Heart left ventricle (tissue), 16 donors: ENCODE measurements around the gene ASIP. TPM values are rescaled to one million over a fixed set of nuclear protein-coding genes. Genes with fewer than 3 reads are reported as not detected.
"Not testable (repeated sequence)": the region's sequence is repeated elsewhere in the genome, so short reads cannot be mapped to it uniquely, and the experiment has no call there.

Experiments
- ATAC-seq, 4 donors: fragments of 200-7000 bp; cut with Tn5 transposase; one replicate each; pipeline ENCODE4 v1.9.1; 2020 to 2022; ENCODE audit warnings: moderate library complexity in 4 of 4, mild to moderate bottlenecking in 3 of 4, moderate number of reproducible peaks in 1 of 4
- DNase-seq, 5 donors: peaks; one replicate each; pipeline ENCODE4 v3.0.0-alpha.2; 2020
- H3K27ac ChIP-seq, 12 donors: fragments of 200-600 bp; sonication (generic) in 4 of 12; one replicate each; pipeline versions ENCODE4 v1.5.0 to v1.8.0; 2016 to 2022; ENCODE audit warnings: mild to moderate bottlenecking in 2 of 12
- H3K27me3 ChIP-seq, 9 donors: fragments of 200-600 bp; sonication (generic) in 2 of 9; one replicate each; pipeline versions ENCODE4 v1.5.1 to v1.8.0; 2016 to 2022; ENCODE audit warnings: mild to moderate bottlenecking in 3 of 9
- H3K36me3 ChIP-seq, 9 donors: fragments of 200-600 bp; sonication (generic) in 2 of 9; one replicate each; pipeline versions ENCODE4 v1.5.0 to v1.8.0; 2018 to 2022; ENCODE audit warnings: mild to moderate bottlenecking in 2 of 9
- H3K4me1 ChIP-seq, 12 donors: fragments of 200-600 bp; sonication (generic) in 4 of 12; one replicate each; pipeline versions ENCODE4 v1.5.0 to v1.8.0; 2016 to 2022; ENCODE audit warnings: mild to moderate bottlenecking in 3 of 12
- H3K4me3 ChIP-seq, 12 donors: fragments of 200-600 bp; sonication (generic) in 4 of 12; one replicate each; pipeline versions ENCODE4 v1.5.0 to v1.8.0; 2017 to 2022; ENCODE audit warnings: mild to moderate bottlenecking in 9 of 12, moderate library complexity in 4 of 12
- H3K9me3 ChIP-seq, 12 donors: fragments of 200-600 bp; sonication (generic) in 4 of 12; one replicate each; pipeline versions ENCODE4 v1.5.0 to v1.8.0; 2016 to 2022; ENCODE audit warnings: mild to moderate bottlenecking in 1 of 12
- POLR2A ChIP-seq, 2 donors: fragments of 450-650 bp; IDR thresholded peaks; one replicate each; pipeline ENCODE4 v1.6.1; 2017; ENCODE audit warnings: antibody characterized with exemption in 2 of 2, mild to moderate bottlenecking in 2 of 2, moderate library complexity in 2 of 2
- WGBS, 4 donors: extraction: QIAGEN DNeasy Blood & Tissue Kit in 2 of 4; methylation state at CpG; one replicate each; pipeline versions ENCODE4 v1.1.5 to v1.1.7; 2013 to 2018; 5-methylcytosine and 5-hydroxymethylcytosine counted together
- intact Hi-C, 10 donors: fragments of 100-400 bp; cut with DNase I; formaldehyde crosslinking; loops; one replicate each; pipeline versions ENCODE4 v1.11.1 to v1.14.2; 2022
- polyA plus RNA-seq, 2 donors: library from polyadenylated mRNA; stranded (reverse); fragments of 200-250 nt; gene quantifications; one replicate each; pipeline ENCODE4 v1.2.3, GENCODE V29; 2013
- total RNA-seq, 9 donors: library from RNA; depleted of rRNA in 2 of 9; stranded (reverse); fragments of >200 nt in 2 of 9; fragmentation: NEBNext Ultra II Directional in 3 of 9; extraction: Animal tissue kit (Norgen Biotek cat#: 25700) in 3 of 9; gene quantifications; one replicate each; pipeline versions ENCODE4 v1.1.0 to v1.2.4, GENCODE V29; 2016 to 2023
- TF ChIP-seq, protein P1 (sequence below), 12 donors: fragments of 200-600 bp; sonication (generic) in 4 of 12; IDR thresholded peaks; one replicate each; pipeline versions ENCODE4 v1.5.0 to v1.8.0; 2018 to 2022; ENCODE audit warnings: antibody characterized with exemption in 12 of 12, mild to moderate bottlenecking in 5 of 12
- donor health status: ischemic (EF 13 %, LVEDD 7.1; RV severe dilation, severe dysfunction).
- donor health status: healthy with polysubstance abuse.
- donor health status: DM: no; HTN: yes; CAD: no.
- donor health status: DM: no; HTN: no; CAD: no.
- donor health status: ischemic (EF 25% LVEDD 6.9; RV normal size, moderate dysfunction).
- donor health status: ischemic (EF 25% LVEDD 5.7; RV mildly dilated, moderate dysfunction).
- donor health status: healthy.
- donor health status: DM: yes; HTN: yes; CAD: no.
- donor health status: ischemic (EF 35%, LVEDD 5.7; RV mildly dilated, moderate dysfunction).
- donor health status: nonischemic (EF 11% LVEDD 7.7; RV severe dilation, severe dysfunction).
- donor health status: DM: yes; HTN: yes; CAD: no.
- donor health status: PGD.
- donor health status: ischemic (EF 29% LVEDD 5.4; RV normal size, mild dysfunction).
- donor health status: nonischemic (EF 23%, LVEDD 6.1; RV moderate dilation, normal function).

The ASIP gene
- total and polyA plus RNA-seq, 11 donors, result 0.75 to 117 (median 10.4) TPM

DNA sequence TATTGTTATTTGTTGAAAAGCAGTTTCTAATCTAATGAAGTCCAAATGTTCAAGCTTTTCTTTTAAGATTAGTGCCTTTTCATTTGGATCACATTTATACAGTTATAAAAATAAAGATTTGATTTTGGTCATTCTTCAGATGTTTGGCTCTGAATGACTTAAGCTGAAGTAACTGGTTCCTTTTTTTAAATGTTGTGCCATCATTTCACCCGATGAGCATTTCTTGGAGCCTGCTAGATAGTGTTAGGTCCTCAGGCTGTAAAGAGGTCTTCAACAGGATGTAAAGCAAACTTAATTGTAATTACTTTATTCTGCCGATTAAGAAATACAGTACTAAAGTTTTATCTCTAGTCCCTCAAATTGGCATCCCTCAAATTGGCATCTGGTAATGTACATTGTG, 41.2 kb upstream of the ASIP start:
- TF ChIP-seq, protein P1, sequence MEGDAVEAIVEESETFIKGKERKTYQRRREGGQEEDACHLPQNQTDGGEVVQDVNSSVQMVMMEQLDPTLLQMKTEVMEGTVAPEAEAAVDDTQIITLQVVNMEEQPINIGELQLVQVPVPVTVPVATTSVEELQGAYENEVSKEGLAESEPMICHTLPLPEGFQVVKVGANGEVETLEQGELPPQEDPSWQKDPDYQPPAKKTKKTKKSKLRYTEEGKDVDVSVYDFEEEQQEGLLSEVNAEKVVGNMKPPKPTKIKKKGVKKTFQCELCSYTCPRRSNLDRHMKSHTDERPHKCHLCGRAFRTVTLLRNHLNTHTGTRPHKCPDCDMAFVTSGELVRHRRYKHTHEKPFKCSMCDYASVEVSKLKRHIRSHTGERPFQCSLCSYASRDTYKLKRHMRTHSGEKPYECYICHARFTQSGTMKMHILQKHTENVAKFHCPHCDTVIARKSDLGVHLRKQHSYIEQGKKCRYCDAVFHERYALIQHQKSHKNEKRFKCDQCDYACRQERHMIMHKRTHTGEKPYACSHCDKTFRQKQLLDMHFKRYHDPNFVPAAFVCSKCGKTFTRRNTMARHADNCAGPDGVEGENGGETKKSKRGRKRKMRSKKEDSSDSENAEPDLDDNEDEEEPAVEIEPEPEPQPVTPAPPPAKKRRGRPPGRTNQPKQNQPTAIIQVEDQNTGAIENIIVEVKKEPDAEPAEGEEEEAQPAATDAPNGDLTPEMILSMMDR (IDR thresholded peaks at IDR 0.05), result no peak
- TF ChIP-seq POLR2A (IDR thresholded peaks at IDR 0.05), result no peak
- Histone ChIP-seq H3K4me3 (no peak overlapping the region), H3K9me3 (peaks cover 0 to 10% (median 0%) of the 10 kb centered on the region in 12 donors), H3K36me3 (no peaks in the 10 kb centered on the region), H3K27me3 (peaks cover 0 to 6% (median 0%) of the 10 kb centered on the region in 9 donors), H3K27ac (no peak overlapping the region), H3K4me1 (no peaks in the 10 kb centered on the region)
- WGBS, 4 donors, result 71 to 83% (median 78%) methylated on average over 2 of the region's 2 CpGs
- no peak for DNase-seq
- intact Hi-C loops, result no loop called here
- no peak for ATAC-seq

DNA sequence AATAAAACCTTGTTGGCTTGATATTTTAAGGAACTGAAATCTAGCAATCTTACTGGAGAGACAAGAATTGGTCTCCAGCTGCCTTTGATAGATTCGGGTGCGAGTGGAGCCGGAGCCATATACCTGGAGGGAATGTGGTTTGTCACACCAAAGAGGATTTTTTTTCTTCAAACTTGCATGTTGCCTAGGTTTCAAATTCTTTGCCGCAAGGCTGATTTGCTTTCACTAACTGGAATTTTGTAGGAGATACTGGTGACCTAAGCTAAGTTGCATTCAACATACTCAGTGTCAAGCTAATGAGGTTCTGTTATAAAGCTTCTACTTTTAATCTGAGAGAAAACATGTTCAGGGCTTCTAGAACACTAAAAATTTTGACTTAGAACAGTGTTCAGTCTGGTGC, 39.7 kb upstream of the ASIP start:
- ATAC-seq, result no peak
- Histone ChIP-seq H3K27ac (no peak overlapping the region), H3K4me1 (no peaks in the 10 kb centered on the region), H3K9me3 (peaks cover 0 to 10% (median 0%) of the 10 kb centered on the region in 12 donors), H3K36me3 (no peaks in the 10 kb centered on the region), H3K27me3 (peaks cover 0 to 5% (median 0%) of the 10 kb centered on the region in 9 donors), H3K4me3 (no peak overlapping the region)
- TF ChIP-seq POLR2A (IDR thresholded peaks at IDR 0.05), result no peak
- TF ChIP-seq, protein P1 (IDR thresholded peaks at IDR 0.05), result no peak
- 74 to 82% (median 79%) methylated on average over 4 of the region's 4 CpGs for WGBS, 4 donors
- intact Hi-C loops, result no loop called here
- no peak for DNase-seq

DNA sequence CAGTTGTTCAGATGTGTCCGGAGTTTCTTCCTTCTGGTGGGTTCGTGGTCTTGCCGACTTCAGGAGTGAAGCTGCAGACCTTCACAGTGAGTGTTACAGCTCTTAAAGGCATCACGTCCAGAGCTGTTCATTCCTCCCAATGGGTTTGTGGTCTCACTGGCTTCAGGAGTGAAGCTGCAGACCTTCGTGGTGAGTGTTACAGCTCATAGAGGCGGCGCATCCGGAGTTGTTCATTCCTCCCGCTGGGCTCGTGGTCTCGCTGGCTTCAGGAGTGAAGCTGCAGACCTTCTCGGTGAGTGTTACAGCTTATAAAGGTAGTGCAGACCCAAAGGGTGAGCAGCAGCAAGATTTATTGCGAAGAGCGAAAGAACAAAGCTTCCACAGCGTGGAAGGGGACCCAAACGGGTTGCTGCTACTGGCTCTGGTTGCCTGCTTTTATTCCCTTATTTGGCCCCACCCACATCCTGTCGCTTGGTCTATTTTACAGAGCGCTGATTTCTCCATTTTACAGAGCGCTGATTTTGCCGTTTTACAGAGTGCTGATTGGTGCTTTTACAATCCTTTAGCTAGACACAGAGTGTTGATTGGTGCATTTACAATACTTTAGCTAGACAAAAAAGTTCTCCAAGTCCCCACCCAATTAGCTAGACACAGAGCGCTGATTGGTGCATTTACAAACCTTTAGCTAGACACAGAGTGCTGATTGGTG, 35.9 kb upstream of the ASIP start:
- H3K36me3 ChIP-seq, H3K4me3 ChIP-seq, intact Hi-C loops, DNase-seq, H3K4me1 ChIP-seq, H3K27ac ChIP-seq, ATAC-seq, H3K27me3 ChIP-seq: not testable (repeated sequence)
- WGBS, 4 donors, result 81 to 85% (median 82%) methylated on average over 21 of the region's 21 CpGs
- peaks cover 0 to 19% (median 0%) of the 10 kb centered on the region in 12 donors for H3K9me3 ChIP-seq

DNA sequence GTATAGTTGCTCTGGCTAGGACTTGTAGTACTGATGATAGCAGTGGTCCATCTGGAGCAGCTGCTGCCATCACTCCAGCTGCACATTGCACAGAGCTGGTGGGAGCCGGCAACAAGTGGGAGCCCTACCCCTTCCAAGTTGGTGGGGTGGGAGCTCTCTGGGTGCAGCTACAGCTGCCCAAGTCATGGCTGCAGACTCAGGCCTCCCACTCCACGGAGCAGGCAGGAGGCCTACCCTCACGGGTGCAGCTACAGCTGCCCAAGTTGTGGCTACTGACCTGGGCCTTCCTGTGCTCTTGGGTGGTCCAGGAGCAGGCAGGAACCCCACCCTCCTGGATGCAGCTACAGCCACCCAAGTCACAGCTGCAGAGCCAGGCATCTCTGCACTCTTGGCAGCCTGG, 32.1 kb upstream of the ASIP start:
- H3K36me3 ChIP-seq, result no peaks in the 10 kb centered on the region
- ATAC-seq (no peak), DNase-seq (no peak)
- H3K9me3 ChIP-seq, result peaks cover 0 to 16% (median 5%) of the 10 kb centered on the region in 12 donors
- no peaks in the 10 kb centered on the region for H3K4me1 ChIP-seq
- no peak overlapping the region for H3K27ac ChIP-seq
- H3K4me3 ChIP-seq, result no peak overlapping the region
- TF ChIP-seq, protein P1 (IDR thresholded peaks at IDR 0.05), result no peak
- TF ChIP-seq POLR2A (IDR thresholded peaks at IDR 0.05), result no peak
- 60 to 80% (median 73%) methylated on average over 1 to 3 of the region's 3 CpGs for WGBS, 4 donors
- intact Hi-C loops, result no loop called here
- H3K27me3 ChIP-seq, result peaks cover 0 to 9% (median 0%) of the 10 kb centered on the region in 9 donors
